Peyer's patch (tissue), 4 donors: ENCODE data around the gene RTN4. TPM values are rescaled to one million over a fixed set of nuclear protein-coding genes. Genes with fewer than 3 reads are reported as not detected.

Source experiments
- DNase-seq, 3 donors: peaks; one replicate each; pipeline ENCODE4 v3.0.0-alpha.2; 2017 to 2019
- H3K27ac ChIP-seq, 4 donors: fragments of 200-600 bp; sonication (generic); one replicate each; pipeline ENCODE4 v1.5.1; 2016 to 2019
- H3K27me3 ChIP-seq, 2 donors: fragments of 200-600 bp; sonication (generic); one replicate each; pipeline ENCODE4 v1.5.1; 2019
- H3K36me3 ChIP-seq, 3 donors: fragments of 200-600 bp; sonication (generic); one replicate each; pipeline ENCODE4 v1.5.1; 2016 to 2019
- H3K4me1 ChIP-seq, 4 donors: fragments of 200-600 bp; sonication (generic); one replicate each; pipeline ENCODE4 v1.5.1; 2016 to 2019
- H3K4me3 ChIP-seq, 4 donors: fragments of 200-600 bp; sonication (generic); 1 replicate in 3 of 4; 2 replicates in 1 of 4; pipeline ENCODE4 v1.5.1; 2016 to 2019; ENCODE audit warnings: mild to moderate bottlenecking in 1 of 4
- H3K9me3 ChIP-seq, 4 donors: fragments of 200-600 bp; sonication (generic); one replicate each; pipeline ENCODE4 v1.5.1; 2016 to 2019; ENCODE audit warnings: mild to moderate bottlenecking in 1 of 4
- CTCF ChIP-seq, 6 experiments: fragments of 450-650 bp in 4 of 6; fragments of 200-600 bp in 2 of 6; sonication (generic) in 1 of 6; IDR thresholded peaks; one replicate each; pipeline ENCODE4 v1.5.1; 2017 to 2019; ENCODE audit warnings: antibody characterized with exemption in 6 of 6, mild to moderate bottlenecking in 3 of 6, moderate library complexity in 1 of 6
- POLR2A ChIP-seq, 2 donors: fragments of 450-650 bp; IDR thresholded peaks; one replicate each; pipeline ENCODE4 v1.5.1; 2017; ENCODE audit warnings: antibody characterized with exemption in 2 of 2, mild to moderate bottlenecking in 2 of 2, moderate library complexity in 2 of 2
- total RNA-seq, 4 donors: library from RNA; depleted of rRNA; stranded (reverse); fragments of >200 nt; gene quantifications; one replicate each; pipeline ENCODE4 v1.1.0, GENCODE V29; 2016

The RTN4 gene
- total RNA-seq, 4 donors from 2014 or later, result 140 to 313 (median 195) TPM

GRCh38 chr2:54962511-54962910 is 87.7 kb downstream of the RTN4 start:
- H3K9me3 ChIP-seq, result no peaks in the 10 kb centered on the region
- TF ChIP-seq POLR2A (IDR thresholded peaks at IDR 0.05), result no peak
- no peak for TF ChIP-seq CTCF (IDR thresholded peaks at IDR 0.05)
- no peaks in the 10 kb centered on the region for H3K36me3 ChIP-seq
- no peak overlapping the region for H3K4me3 ChIP-seq
- peaks cover 0 to 6% (median 0%) of the 10 kb centered on the region in 4 donors for H3K4me1 ChIP-seq
- no peak for DNase-seq
- peak overlapping the region in 3 of 4 donors; percentile 10 to 70 (median 63) for H3K27ac ChIP-seq
- H3K27me3 ChIP-seq, result no peaks in the 10 kb centered on the region

- Histone ChIP-seq H3K9me3 (no peaks in the 10 kb centered on the region), H3K36me3 (no peaks in the 10 kb centered on the region), H3K27ac (no peak overlapping the region), H3K4me1 (peaks cover 0 to 6% (median 0%) of the 10 kb centered on the region in 4 donors), H3K27me3 (no peaks in the 10 kb centered on the region), H3K4me3 (no peak overlapping the region)
- TF ChIP-seq POLR2A (IDR thresholded peaks at IDR 0.05), result no peak
- no peak for TF ChIP-seq CTCF (IDR thresholded peaks at IDR 0.05)
- no peak for DNase-seq
Measured at GRCh38 chr2:54960164-54960563, 90.1 kb downstream of the RTN4 start.

DNA sequence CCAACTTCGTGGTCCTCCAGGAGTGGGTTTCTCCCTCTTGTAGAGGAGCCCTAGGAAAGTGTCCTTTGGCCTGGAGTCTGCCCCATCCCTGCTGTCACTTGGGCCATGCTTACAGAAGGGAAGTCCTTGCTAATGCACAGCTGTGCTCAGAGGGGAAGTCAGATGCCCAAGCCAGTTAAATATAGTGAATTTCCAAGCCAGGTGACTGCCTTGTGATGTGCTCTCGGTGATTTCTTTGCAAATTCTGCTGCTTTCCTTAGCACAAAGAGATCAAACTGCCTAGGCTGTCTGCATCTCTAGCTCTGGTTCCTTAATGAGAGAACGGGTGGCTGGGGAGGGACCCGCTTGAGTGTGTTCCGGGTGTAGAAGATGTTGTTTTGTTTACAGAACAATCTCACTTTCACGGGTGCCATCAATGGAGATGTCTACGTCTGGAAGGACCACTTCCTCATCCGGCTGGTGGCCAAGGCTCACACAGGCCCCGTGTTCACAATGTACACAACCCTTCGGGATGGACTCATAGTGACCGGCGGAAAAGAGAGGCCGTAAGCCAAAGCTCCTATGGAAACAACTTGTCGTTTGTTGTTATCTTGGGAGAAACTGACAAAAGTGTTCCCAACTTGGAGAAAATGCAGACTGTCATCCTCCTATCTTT is 91.4 kb downstream of the RTN4 start:
- no peak for DNase-seq
- H3K36me3 ChIP-seq, result no peaks in the 10 kb centered on the region
- no peaks in the 10 kb centered on the region for H3K27me3 ChIP-seq
- no peaks in the 10 kb centered on the region for H3K9me3 ChIP-seq
- H3K4me1 ChIP-seq, result peaks cover 0 to 6% (median 0%) of the 10 kb centered on the region in 4 donors
- TF ChIP-seq CTCF (IDR thresholded peaks at IDR 0.05) (no peak), POLR2A (IDR thresholded peaks at IDR 0.05) (no peak)
- no peak overlapping the region for H3K27ac ChIP-seq
- H3K4me3 ChIP-seq, result no peak overlapping the region

GRCh38 chr2:54957321-54957999 is 92.8 kb downstream of the RTN4 start:
- DNase-seq, result no peak
- no peak overlapping the region for H3K27ac ChIP-seq
- TF ChIP-seq CTCF (IDR thresholded peaks at IDR 0.05) (no peak), POLR2A (IDR thresholded peaks at IDR 0.05) (no peak)
- no peaks in the 10 kb centered on the region for H3K36me3 ChIP-seq
- H3K4me3 ChIP-seq, result no peak overlapping the region
- no peaks in the 10 kb centered on the region for H3K4me1 ChIP-seq
- no peaks in the 10 kb centered on the region for H3K9me3 ChIP-seq
- H3K27me3 ChIP-seq, result no peaks in the 10 kb centered on the region

DNA sequence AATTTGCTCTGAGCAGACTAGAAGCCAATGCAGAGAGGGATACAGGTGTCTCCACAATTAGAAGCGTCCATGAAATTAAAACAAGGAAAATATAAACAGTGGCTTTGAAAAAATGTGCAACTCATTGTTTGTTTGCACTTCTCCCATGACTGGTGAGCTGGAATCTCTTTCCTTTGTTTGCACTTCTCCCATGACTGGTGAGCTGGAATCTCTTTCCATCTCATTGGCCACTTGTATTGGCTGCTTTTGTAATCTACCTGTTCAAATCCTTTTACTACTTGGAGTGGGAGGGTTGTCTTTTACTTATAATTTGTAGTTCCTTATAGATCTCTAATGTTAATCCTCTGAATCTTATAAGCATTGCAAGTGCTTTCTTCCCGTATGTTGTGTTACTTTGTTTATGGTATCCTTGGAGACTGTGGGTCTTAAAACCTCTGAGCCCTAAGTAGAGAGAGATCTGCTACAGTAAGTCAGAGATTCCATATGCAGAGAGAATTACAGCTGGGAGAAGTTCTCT is 94.1 kb downstream of the RTN4 start:
- TF ChIP-seq CTCF (IDR thresholded peaks at IDR 0.05) (no peak), POLR2A (IDR thresholded peaks at IDR 0.05) (no peak)
- H3K27me3 ChIP-seq, result no peaks in the 10 kb centered on the region
- H3K27ac ChIP-seq, result no peak overlapping the region
- H3K36me3 ChIP-seq, result no peaks in the 10 kb centered on the region
- H3K4me1 ChIP-seq, result no peaks in the 10 kb centered on the region
- no peak overlapping the region for H3K4me3 ChIP-seq
- DNase-seq, result no peak
- no peaks in the 10 kb centered on the region for H3K9me3 ChIP-seq
